Measurements from ENCODE around the gene ABI2.

- TF ChIP-seq CTCF (IDR thresholded peaks at IDR 0.05; ENCODE audit: insufficient read depth, low read length, poor library complexity, severe bottlenecking) (peak; percentile 14), EZH2phosphoT487 (conservative IDR thresholded peaks at IDR 0.05; ENCODE audit: low read length) (no peak)
Measured at GRCh38 chr2:203396667-203397066, 68.5 kb downstream of the ABI2 start.

All from SU-DHL-6 (cell line).